KMS-11 (cell line): ENCODE data around the gene COX6B2.
"Not testable (repeated sequence)": the region's sequence is repeated elsewhere in the genome, so short reads cannot be mapped to it uniquely, and the experiment has no call there.

Experiments
- H2AFZ ChIP-seq: fragments of 200-600 bp; sonication (generic); 2 replicates; pipeline ENCODE4 v1.6.1; 2016; ENCODE audit warnings: antibody characterized with exemption, mixed run types, low read depth
- H3K27ac ChIP-seq: fragments of 200-600 bp; sonication (generic); 2 replicates; pipeline ENCODE4 v1.6.1; 2016; ENCODE audit warnings: mild to moderate bottlenecking, mixed run types
- H3K27me3 ChIP-seq: fragments of 200-600 bp; sonication (generic); 2 replicates; pipeline ENCODE4 v1.6.1; 2017; ENCODE audit warnings: mild to moderate bottlenecking, low read depth, mixed run types, moderate library complexity; ENCODE audit not compliant: insufficient read depth
- H3K36me3 ChIP-seq: fragments of 200-600 bp; sonication (generic); 2 replicates; pipeline ENCODE4 v1.6.1; 2017; ENCODE audit warnings: mild to moderate bottlenecking, mixed run types; ENCODE audit not compliant: insufficient read depth
- H3K4me1 ChIP-seq: fragments of 200-600 bp; sonication (generic); 2 replicates; pipeline ENCODE4 v1.6.1; 2016; ENCODE audit warnings: mild to moderate bottlenecking, low read depth, mixed run types; ENCODE audit not compliant: poor library complexity, severe bottlenecking
- H3K4me2 ChIP-seq: fragments of 200-600 bp; sonication (generic); 2 replicates; pipeline ENCODE4 v1.7.0; 2016; ENCODE audit warnings: mild to moderate bottlenecking, mixed run types
- H3K4me3 ChIP-seq: fragments of 200-600 bp; sonication (generic); IDR thresholded peaks from 2 replicates; pipeline ENCODE4 v1.6.1; 2017; ENCODE audit warnings: low read depth, low read length, mixed read lengths; ENCODE audit not compliant: insufficient read depth
- H3K79me2 ChIP-seq: fragments of 200-600 bp; sonication (generic); 2 replicates; pipeline ENCODE4 v1.6.1; 2016; ENCODE audit warnings: low read depth, mixed run types; ENCODE audit not compliant: insufficient read depth
- H3K9ac ChIP-seq: fragments of 200-600 bp; sonication (generic); 2 replicates; pipeline ENCODE4 v1.6.1; 2016; ENCODE audit warnings: mild to moderate bottlenecking, mixed run types
- H4K20me1 ChIP-seq: fragments of 200-600 bp; sonication (generic); 2 replicates; pipeline ENCODE4 v1.6.1; 2016; ENCODE audit warnings: mild to moderate bottlenecking, mixed run types; ENCODE audit not compliant: insufficient read depth
- CTCF ChIP-seq: fragments of 200-600 bp; sonication (generic); conservative IDR thresholded peaks from 2 replicates; pipeline ENCODE4 v1.6.1; 2017; ENCODE audit warnings: low read depth, mild to moderate bottlenecking, antibody characterized with exemption, low read length, moderate library complexity, mixed read lengths

The COX6B2 gene

GRCh38 chr19:55354698-55355212 is at the start of gene COX6B2:
Gene COX6B2, minus strand, starts transcription at chr19:55354719. Its CDS starts 198 bp downstream, at chr19:55354521.
- H3K4me1 ChIP-seq = peaks cover 3% of the 10 kb centered on the region
- TF ChIP-seq CTCF = no peak
- H4K20me1 ChIP-seq = no peaks in the 10 kb centered on the region
- no peaks in the 10 kb centered on the region for H3K79me2 ChIP-seq
- H3K9ac ChIP-seq = no peak within 1 kb of the TSS
- peak within 1 kb of the TSS; percentile 66 for H2AFZ ChIP-seq
- H3K27me3 ChIP-seq = peaks cover 67% of the 10 kb centered on the region
- no peak within 1 kb of the TSS for H3K4me3 ChIP-seq
- H3K36me3 ChIP-seq = no peaks in the 10 kb centered on the region
- H3K4me2 ChIP-seq = peak within 1 kb of the TSS; percentile 85
- no peak within 1 kb of the TSS for H3K27ac ChIP-seq

GRCh38 chr19:55402509-55402908 is 48.0 kb upstream of the COX6B2 start:
- Histone ChIP-seq H3K79me2 (peaks cover 47% of the 10 kb centered on the region), H3K4me3 (no peak overlapping the region), H3K4me1 (peaks cover 15% of the 10 kb centered on the region), H3K4me2 (no peak overlapping the region), H2AFZ (no peak overlapping the region), H4K20me1 (peaks cover 13% of the 10 kb centered on the region), H3K27me3 (no peaks in the 10 kb centered on the region), H3K36me3 (peaks cover 25% of the 10 kb centered on the region; the same call in 1 of the 2 replicates), H3K27ac (no peak overlapping the region), H3K9ac (no peak overlapping the region)
- no peak for TF ChIP-seq CTCF

GRCh38 chr19:55401390-55401789 is 46.9 kb upstream of the COX6B2 start:
- not testable (repeated sequence) for H3K4me3 ChIP-seq, H3K9ac ChIP-seq, H3K27ac ChIP-seq, H3K27me3 ChIP-seq, H3K4me2 ChIP-seq, H2AFZ ChIP-seq
- H3K79me2 ChIP-seq = peaks cover 36% of the 10 kb centered on the region
- peaks cover 25% of the 10 kb centered on the region; the same call in 1 of the 2 replicates for H3K36me3 ChIP-seq
- H4K20me1 ChIP-seq = peaks cover 13% of the 10 kb centered on the region
- H3K4me1 ChIP-seq = peaks cover 13% of the 10 kb centered on the region

GRCh38 chr19:55400281-55401087 is 46.0 kb upstream of the COX6B2 start:
- Histone ChIP-seq H3K27me3 (no peaks in the 10 kb centered on the region), H3K79me2 (peaks cover 27% of the 10 kb centered on the region), H3K9ac (no peak overlapping the region), H3K36me3 (peaks cover 19% of the 10 kb centered on the region; the same call in 1 of the 2 replicates), H2AFZ (no peak overlapping the region), H3K27ac (no peak overlapping the region), H3K4me3 (no peak overlapping the region), H3K4me2 (no peak overlapping the region), H3K4me1 (peaks cover 4% of the 10 kb centered on the region), H4K20me1 (peaks cover 10% of the 10 kb centered on the region; the same call in 1 of the 2 replicates)
- no peak for TF ChIP-seq CTCF
